SK-N-SH (cell line): ENCODE data around the gene OR4K13. TPM values are rescaled to one million over a fixed set of nuclear protein-coding genes. Genes with fewer than 3 reads are reported as not detected.

Source experiments
- CTCF ChIA-PET: fragments of 300-600, 350-600 bp; formaldehyde crosslinking; extraction: SDS; loops from one replicate; lab custom pipeline; 2021; lab: Yijun Ruan, JAX
- POLR2A ChIA-PET: fragments of 350-600 bp; sonication (Branson Sonifier 250); formaldehyde crosslinking; extraction: SDS; loops from one replicate; lab custom pipeline; 2020; ENCODE audit warnings: antibody characterized with exemption, inconsistent platforms; lab: Yijun Ruan, JAX
- DNase-seq: peaks from one replicate; pipeline ENCODE4 v3.0.0; 2012
- H2AFZ ChIP-seq: fragments of 200-600 bp; sonication (generic); 2 replicates; pipeline ENCODE4 v1.8.1; 2016; ENCODE audit warnings: antibody characterized with exemption, mild to moderate bottlenecking, low read depth
- H3F3A ChIP-seq: fragments of 200-600 bp; sonication (generic); replicated peaks from 2 replicates; pipeline ENCODE3; 2016; ENCODE audit warnings: antibody characterized with exemption, mild to moderate bottlenecking; ENCODE audit not compliant: insufficient read depth
- H3K27ac ChIP-seq, 2 experiments: fragments of 200-500 bp in 1 of 2; fragments of 200-600 bp in 1 of 2; sonication (Bioruptor generic) in 1 of 2; sonication (generic), shearing (Covaris generic) in 1 of 2; 2 replicates each; pipeline versions ENCODE4 v1.5.1 to v1.6.1; 2014 to 2016; ENCODE audit warnings: low read depth in 2 of 2, inconsistent platforms in 1 of 2, low read length in 1 of 2, mild to moderate bottlenecking in 1 of 2, mixed read lengths in 1 of 2
- H3K27me3 ChIP-seq: fragments of 200-600 bp; sonication (generic), shearing (Covaris generic); 2 replicates; pipeline ENCODE4 v1.6.1; 2016; ENCODE audit warnings: mixed run types; ENCODE audit not compliant: insufficient read depth
- H3K36me3 ChIP-seq, 2 experiments: fragments of 200-500 bp in 1 of 2; fragments of 200-600 bp in 1 of 2; sonication (Bioruptor generic) in 1 of 2; sonication (generic) in 1 of 2; replicated peaks in 1 of 2; 2 replicates each; pipeline versions ENCODE3 to v1.5.1; 2014 to 2016; ENCODE audit warnings: low read length in 1 of 2, mild to moderate bottlenecking in 1 of 2; ENCODE audit not compliant: insufficient read depth in 2 of 2, control insufficient read depth in 1 of 2
- H3K4me1 ChIP-seq, 2 experiments: fragments of 200-500 bp in 1 of 2; fragments of 200-600 bp in 1 of 2; sonication (Bioruptor generic) in 1 of 2; sonication (generic), shearing (Covaris generic) in 1 of 2; 2 replicates each; pipeline versions ENCODE4 v1.5.1 to v1.6.1; 2014 to 2016; ENCODE audit warnings: low read depth in 1 of 2, low read length in 1 of 2, mixed run types in 1 of 2; ENCODE audit not compliant: insufficient read depth in 2 of 2, control insufficient read depth in 1 of 2
- H3K4me2 ChIP-seq: fragments of 200-600 bp; sonication (generic), shearing (Covaris generic); 2 replicates; pipeline ENCODE4 v1.6.1; 2017; ENCODE audit warnings: mixed run types
- H3K4me3 ChIP-seq, 2 experiments: fragments of 200-500 bp in 1 of 2; fragments of 200-600 bp in 1 of 2; sonication (Bioruptor generic) in 1 of 2; sonication (generic), shearing (Covaris generic) in 1 of 2; 2 replicates each; pipeline versions ENCODE4 v1.5.1 to v1.8.1; 2014 to 2016; ENCODE audit warnings: low read depth in 2 of 2, inconsistent platforms in 1 of 2, low read length in 1 of 2, mild to moderate bottlenecking in 1 of 2, mixed read lengths in 1 of 2, moderate library complexity in 1 of 2
- H3K79me2 ChIP-seq: fragments of 200-600 bp; sonication (generic); 2 replicates; pipeline ENCODE4 v1.8.1; 2017; ENCODE audit warnings: mild to moderate bottlenecking; ENCODE audit not compliant: insufficient read depth
- H3K9ac ChIP-seq: fragments of 200-600 bp; sonication (generic); 2 replicates; pipeline ENCODE4 v1.6.1; 2017; ENCODE audit warnings: mixed run types
- H3K9me2 ChIP-seq: fragments of 200-600 bp; sonication (generic); 2 replicates; pipeline ENCODE4 v1.6.1; 2017; ENCODE audit warnings: mixed run types
- H3K9me3 ChIP-seq: fragments of 200-600 bp; sonication (generic); 2 replicates; pipeline ENCODE4 v1.6.1; 2017; ENCODE audit warnings: mixed run types, mild to moderate bottlenecking, moderate library complexity
- H4K20me1 ChIP-seq: fragments of 200-600 bp; sonication (generic); 2 replicates; pipeline ENCODE4 v1.6.1; 2017; ENCODE audit warnings: mild to moderate bottlenecking, mixed run types; ENCODE audit not compliant: insufficient read depth
- CTCF ChIP-seq: fragments of 200-600 bp; sonication (generic); IDR thresholded peaks from 2 replicates; pipeline ENCODE4 v1.6.1; 2017; ENCODE audit warnings: antibody characterized with exemption, mild to moderate bottlenecking, moderate library complexity
- ELF1 ChIP-seq: IDR thresholded peaks from 2 replicates; pipeline ENCODE4 v1.4.0; 2012
- GATA2 ChIP-seq: sonication (generic); formaldehyde crosslinking; IDR thresholded peaks from 2 replicates; pipeline ENCODE4 v1.5.0; 2020; ENCODE audit warnings: mild to moderate bottlenecking, missing genetic modification reagents
- MEF2A ChIP-seq: IDR thresholded peaks from 2 replicates; pipeline ENCODE4 v1.4.0; 2012; ENCODE audit warnings: low read depth, borderline replicate concordance
- NRF1 ChIP-seq: IDR thresholded peaks from 2 replicates; pipeline ENCODE4 v1.6.1; 2012; ENCODE audit warnings: low read depth, mild to moderate bottlenecking, low read length
- PBX3 ChIP-seq: IDR thresholded peaks from 2 replicates; pipeline ENCODE4; 2012
- RAD21 ChIP-seq: IDR thresholded peaks from 2 replicates; pipeline ENCODE4 v1.6.1; 2012; ENCODE audit warnings: mild to moderate bottlenecking, low read length
- RCOR1 ChIP-seq: fragments of 150-350 bp; IDR thresholded peaks from 2 replicates; pipeline ENCODE4 v1.6.1; 2017; ENCODE audit warnings: antibody characterized with exemption, low read length
- RFX5 ChIP-seq: IDR thresholded peaks from 2 replicates; pipeline ENCODE4 v1.6.1; 2012; ENCODE audit warnings: mild to moderate bottlenecking, improper control_type of control experiment, low read length
- SIN3A ChIP-seq: IDR thresholded peaks from 2 replicates; pipeline ENCODE4 v1.6.1; 2012; ENCODE audit warnings: low read depth, mild to moderate bottlenecking, low read length, moderate library complexity, borderline replicate concordance
- SMC3 ChIP-seq: IDR thresholded peaks from 2 replicates; pipeline ENCODE4 v1.6.1; 2012; ENCODE audit warnings: low read depth, low read length, improper control_type of control experiment
- TAF1 ChIP-seq: IDR thresholded peaks from 2 replicates; pipeline ENCODE4 v1.6.1; 2012; ENCODE audit warnings: low read depth, mild to moderate bottlenecking, low read length, moderate library complexity, borderline replicate concordance
- TEAD4 ChIP-seq: IDR thresholded peaks from 2 replicates; pipeline ENCODE4 v1.4.0; 2012; ENCODE audit warnings: mild to moderate bottlenecking, borderline replicate concordance; ENCODE audit not compliant: insufficient read depth
- YY1 ChIP-seq: IDR thresholded peaks from 2 replicates; pipeline ENCODE4 v1.4.0; 2012; ENCODE audit warnings: low read depth, mild to moderate bottlenecking
- polyA plus RNA-seq, 3 experiments: library from polyadenylated mRNA; depleted of rRNA; stranded (reverse); fragments of >200 nt; gene quantifications; 2 replicates each; pipeline ENCODE4 v1.2.3, GENCODE V29; 2012
- TF ChIP-seq, protein P1 (sequence below): IDR thresholded peaks from 2 replicates; pipeline ENCODE4 v1.4.0; 2012; ENCODE audit warnings: low read depth, borderline replicate concordance

Gene OR4K13
- polyA plus RNA-seq, 1 of the 3 experiments (the other 2 are of a cell fraction) = not detected

GRCh38 chr14:20002319-20002718, 33.5 kb downstream of the OR4K13 start (continued):
- TF ChIP-seq, protein P1, sequence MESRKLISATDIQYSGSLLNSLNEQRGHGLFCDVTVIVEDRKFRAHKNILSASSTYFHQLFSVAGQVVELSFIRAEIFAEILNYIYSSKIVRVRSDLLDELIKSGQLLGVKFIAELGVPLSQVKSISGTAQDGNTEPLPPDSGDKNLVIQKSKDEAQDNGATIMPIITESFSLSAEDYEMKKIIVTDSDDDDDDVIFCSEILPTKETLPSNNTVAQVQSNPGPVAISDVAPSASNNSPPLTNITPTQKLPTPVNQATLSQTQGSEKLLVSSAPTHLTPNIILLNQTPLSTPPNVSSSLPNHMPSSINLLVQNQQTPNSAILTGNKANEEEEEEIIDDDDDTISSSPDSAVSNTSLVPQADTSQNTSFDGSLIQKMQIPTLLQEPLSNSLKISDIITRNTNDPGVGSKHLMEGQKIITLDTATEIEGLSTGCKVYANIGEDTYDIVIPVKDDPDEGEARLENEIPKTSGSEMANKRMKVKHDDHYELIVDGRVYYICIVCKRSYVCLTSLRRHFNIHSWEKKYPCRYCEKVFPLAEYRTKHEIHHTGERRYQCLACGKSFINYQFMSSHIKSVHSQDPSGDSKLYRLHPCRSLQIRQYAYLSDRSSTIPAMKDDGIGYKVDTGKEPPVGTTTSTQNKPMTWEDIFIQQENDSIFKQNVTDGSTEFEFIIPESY = no peak

DNA sequence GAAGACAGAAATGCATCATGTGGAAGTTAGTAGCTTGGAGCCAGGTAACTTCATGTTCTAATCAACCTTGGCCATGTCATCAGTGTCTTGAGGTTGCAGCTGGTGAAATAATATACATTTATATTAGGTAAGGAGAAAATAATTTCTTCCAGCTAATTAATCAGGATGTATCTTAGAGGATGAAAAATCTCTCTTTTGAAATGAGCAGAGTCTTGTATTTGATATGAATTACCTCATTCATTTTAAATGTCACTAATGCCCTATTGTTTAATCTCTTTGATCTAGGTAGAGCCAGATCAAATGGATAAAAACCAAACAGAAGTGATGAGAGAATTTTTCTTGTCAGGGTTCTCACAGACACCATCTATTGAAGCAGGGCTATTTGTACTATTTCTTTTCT, 34.0 kb downstream of the OR4K13 start, which contains the start of gene OR4Q2:
OR4Q2 (plus strand) TSS at position 301 of the 400 bp plus-strand sequence.
- Histone ChIP-seq H3K9me2 (0 out of 2 replicates have a peak, but pooled peaks cover 3% of the 10 kb centered on the region), H3K27me3 (no peaks in the 10 kb centered on the region), H3K36me3 (no peaks in the 10 kb centered on the region), H3K4me1 (no peaks in the 10 kb centered on the region), H3K9ac (no peak within 1 kb of the TSS), H3K79me2 (no peaks in the 10 kb centered on the region), H4K20me1 (no peaks in the 10 kb centered on the region), H3K9me3 (no peaks in the 10 kb centered on the region), H3K4me3 (no peak within 1 kb of the TSS), H3K4me2 (no peak within 1 kb of the TSS), H3F3A (no peaks in the 10 kb centered on the region), H3K27ac (no peak within 1 kb of the TSS), H2AFZ (no peak within 1 kb of the TSS)
- TF ChIP-seq RFX5 (no peak), SMC3 (no peak), GATA2 (CRISPR knock-in tag) (no peak), RCOR1 (no peak), TEAD4 (no peak), CTCF (no peak), RAD21 (no peak), PBX3 (no peak), MEF2A (no peak), SIN3A (no peak), NRF1 (no peak), YY1 (no peak), ELF1 (no peak), TAF1 (no peak)
- TF ChIP-seq, protein P1 = no peak
- POLR2A ChIA-PET = no interaction called here
- CTCF ChIA-PET = no interaction called here
- DNase-seq = no peak
